ENCODE data around the gene NETO2. TPM values are rescaled to one million over a fixed set of nuclear protein-coding genes. Genes with fewer than 3 reads are reported as not detected.

The NETO2 gene
- polyA plus RNA-seq, 1 donor from 2014 or later = 101 TPM

DNA sequence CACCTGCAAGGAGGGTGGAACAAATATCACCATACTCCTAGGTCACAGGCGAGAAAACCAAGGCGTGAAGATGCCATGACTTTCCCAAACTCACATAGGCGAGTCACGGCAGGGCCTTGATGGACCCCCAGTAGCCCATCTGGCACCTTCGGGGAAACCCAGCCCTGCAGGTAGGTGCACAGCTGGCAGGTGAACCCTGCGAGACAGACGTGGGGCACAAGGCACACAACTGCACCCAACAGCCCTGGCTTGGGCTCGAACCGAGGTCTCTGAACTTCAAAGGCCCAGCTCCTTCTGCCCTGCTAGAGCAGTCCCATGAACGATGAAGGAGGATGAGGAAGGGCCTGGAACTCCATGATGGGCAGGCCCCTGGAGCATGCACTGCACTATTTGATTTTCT, 92.7 kb downstream of the NETO2 start:
- no peak overlapping the region for H2AFZ ChIP-seq (ENCODE audit: low read depth, low read length)
- no peaks in the 10 kb centered on the region for H3K27me3 ChIP-seq (ENCODE audit: insufficient read depth, low read depth, low read length)
- no peaks in the 10 kb centered on the region for H3K9me3 ChIP-seq (ENCODE audit: low read length)
- no peaks in the 10 kb centered on the region for H4K20me1 ChIP-seq (ENCODE audit: insufficient read depth)
- no peaks in the 10 kb centered on the region for H3K9me2 ChIP-seq (ENCODE audit: insufficient read depth, low read length)
- TF ChIP-seq TAF1 (IDR thresholded peaks at IDR 0.05; ENCODE audit: low read depth) (no peak), SMC3 (conservative IDR thresholded peaks at IDR 0.05; ENCODE audit: poor library complexity) (no peak), MXI1 (conservative IDR thresholded peaks at IDR 0.05; ENCODE audit: poor library complexity, severe bottlenecking) (no peak), RAD21 (conservative IDR thresholded peaks at IDR 0.05) (no peak), EP300 (conservative IDR thresholded peaks at IDR 0.05; ENCODE audit: poor library complexity, severe bottlenecking) (no peak), EZH2 (IDR thresholded peaks at IDR 0.05; ENCODE audit: borderline replicate concordance, insufficient read depth, low read length, poor library complexity, severe bottlenecking) (no peak), POLR2AphosphoS5 (IDR thresholded peaks at IDR 0.05) (no peak)
- TF ChIP-seq, protein P1, sequence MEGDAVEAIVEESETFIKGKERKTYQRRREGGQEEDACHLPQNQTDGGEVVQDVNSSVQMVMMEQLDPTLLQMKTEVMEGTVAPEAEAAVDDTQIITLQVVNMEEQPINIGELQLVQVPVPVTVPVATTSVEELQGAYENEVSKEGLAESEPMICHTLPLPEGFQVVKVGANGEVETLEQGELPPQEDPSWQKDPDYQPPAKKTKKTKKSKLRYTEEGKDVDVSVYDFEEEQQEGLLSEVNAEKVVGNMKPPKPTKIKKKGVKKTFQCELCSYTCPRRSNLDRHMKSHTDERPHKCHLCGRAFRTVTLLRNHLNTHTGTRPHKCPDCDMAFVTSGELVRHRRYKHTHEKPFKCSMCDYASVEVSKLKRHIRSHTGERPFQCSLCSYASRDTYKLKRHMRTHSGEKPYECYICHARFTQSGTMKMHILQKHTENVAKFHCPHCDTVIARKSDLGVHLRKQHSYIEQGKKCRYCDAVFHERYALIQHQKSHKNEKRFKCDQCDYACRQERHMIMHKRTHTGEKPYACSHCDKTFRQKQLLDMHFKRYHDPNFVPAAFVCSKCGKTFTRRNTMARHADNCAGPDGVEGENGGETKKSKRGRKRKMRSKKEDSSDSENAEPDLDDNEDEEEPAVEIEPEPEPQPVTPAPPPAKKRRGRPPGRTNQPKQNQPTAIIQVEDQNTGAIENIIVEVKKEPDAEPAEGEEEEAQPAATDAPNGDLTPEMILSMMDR (IDR thresholded peaks at IDR 0.05; ENCODE audit: poor library complexity, severe bottlenecking) = no peak
- TF ChIP-seq, protein P2, sequence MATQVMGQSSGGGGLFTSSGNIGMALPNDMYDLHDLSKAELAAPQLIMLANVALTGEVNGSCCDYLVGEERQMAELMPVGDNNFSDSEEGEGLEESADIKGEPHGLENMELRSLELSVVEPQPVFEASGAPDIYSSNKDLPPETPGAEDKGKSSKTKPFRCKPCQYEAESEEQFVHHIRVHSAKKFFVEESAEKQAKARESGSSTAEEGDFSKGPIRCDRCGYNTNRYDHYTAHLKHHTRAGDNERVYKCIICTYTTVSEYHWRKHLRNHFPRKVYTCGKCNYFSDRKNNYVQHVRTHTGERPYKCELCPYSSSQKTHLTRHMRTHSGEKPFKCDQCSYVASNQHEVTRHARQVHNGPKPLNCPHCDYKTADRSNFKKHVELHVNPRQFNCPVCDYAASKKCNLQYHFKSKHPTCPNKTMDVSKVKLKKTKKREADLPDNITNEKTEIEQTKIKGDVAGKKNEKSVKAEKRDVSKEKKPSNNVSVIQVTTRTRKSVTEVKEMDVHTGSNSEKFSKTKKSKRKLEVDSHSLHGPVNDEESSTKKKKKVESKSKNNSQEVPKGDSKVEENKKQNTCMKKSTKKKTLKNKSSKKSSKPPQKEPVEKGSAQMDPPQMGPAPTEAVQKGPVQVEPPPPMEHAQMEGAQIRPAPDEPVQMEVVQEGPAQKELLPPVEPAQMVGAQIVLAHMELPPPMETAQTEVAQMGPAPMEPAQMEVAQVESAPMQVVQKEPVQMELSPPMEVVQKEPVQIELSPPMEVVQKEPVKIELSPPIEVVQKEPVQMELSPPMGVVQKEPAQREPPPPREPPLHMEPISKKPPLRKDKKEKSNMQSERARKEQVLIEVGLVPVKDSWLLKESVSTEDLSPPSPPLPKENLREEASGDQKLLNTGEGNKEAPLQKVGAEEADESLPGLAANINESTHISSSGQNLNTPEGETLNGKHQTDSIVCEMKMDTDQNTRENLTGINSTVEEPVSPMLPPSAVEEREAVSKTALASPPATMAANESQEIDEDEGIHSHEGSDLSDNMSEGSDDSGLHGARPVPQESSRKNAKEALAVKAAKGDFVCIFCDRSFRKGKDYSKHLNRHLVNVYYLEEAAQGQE (IDR thresholded peaks at IDR 0.05; ENCODE audit: borderline replicate concordance) = no peak
- no peaks in the 10 kb centered on the region for H3K79me2 ChIP-seq (replicated peaks; ENCODE audit: insufficient read depth, low read length)
- no peak overlapping the region for H3K4me3 ChIP-seq (ENCODE audit: low read length)
- H3F3A ChIP-seq (ENCODE audit: insufficient read depth, low read length, poor library complexity, severe bottlenecking) = no peaks in the 10 kb centered on the region
- no peak overlapping the region for H3K27ac ChIP-seq (ENCODE audit: low read length)
- no peak overlapping the region for H3K9ac ChIP-seq (ENCODE audit: low read length)
- H3K4me2 ChIP-seq (ENCODE audit: low read length) = no peak overlapping the region
- H3K36me3 ChIP-seq (ENCODE audit: insufficient read depth, low read length) = no peaks in the 10 kb centered on the region

DNA sequence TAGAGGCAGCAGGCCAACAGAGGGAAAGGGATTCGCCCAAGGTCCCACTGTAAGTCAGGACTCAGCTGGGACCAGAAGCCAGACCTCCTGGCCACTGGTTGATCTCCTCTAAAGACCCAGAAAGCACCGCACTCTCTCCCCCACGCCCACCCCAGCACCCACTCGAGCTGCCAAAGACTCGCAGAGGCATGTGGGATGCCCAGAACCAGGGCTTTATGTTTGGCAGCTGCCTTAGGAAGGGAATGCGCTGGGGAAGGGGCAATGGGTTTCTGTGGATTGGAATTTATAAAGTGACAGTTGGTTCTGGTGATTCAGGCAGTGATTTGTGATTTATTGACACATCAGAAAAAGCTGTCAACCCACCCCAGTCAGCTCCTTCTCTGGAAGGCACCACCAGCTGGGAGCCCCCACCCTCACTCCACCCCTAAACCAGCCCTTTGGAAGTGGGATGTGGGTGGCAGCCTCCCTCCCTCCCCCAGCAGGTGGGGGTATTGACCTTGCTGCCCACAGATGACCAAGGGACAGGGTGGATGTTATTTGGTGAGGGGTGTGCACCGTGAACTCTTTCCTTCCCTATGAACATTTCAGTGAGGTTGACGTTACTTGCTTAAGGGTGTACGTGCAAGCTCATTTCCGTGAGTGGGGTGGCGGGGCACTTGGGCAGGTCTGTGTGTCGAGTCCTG, 93.7 kb downstream of the NETO2 start:
- TF ChIP-seq POLR2AphosphoS5 (IDR thresholded peaks at IDR 0.05) (no peak), TAF1 (IDR thresholded peaks at IDR 0.05; ENCODE audit: low read depth) (no peak)
- Histone ChIP-seq H3K4me2 (ENCODE audit: low read length) (no peak overlapping the region), H3K36me3 (ENCODE audit: insufficient read depth, low read length) (no peaks in the 10 kb centered on the region)

More for the DNA sequence above, 93.7 kb downstream of the NETO2 start:
- H3K4me3 ChIP-seq (ENCODE audit: low read length) = no peak overlapping the region
- H3K9me2 ChIP-seq (ENCODE audit: insufficient read depth, low read length) = no peaks in the 10 kb centered on the region
- no peaks in the 10 kb centered on the region for H3K27me3 ChIP-seq (ENCODE audit: insufficient read depth, low read depth, low read length)
- H3K9ac ChIP-seq (ENCODE audit: low read length) = no peak overlapping the region
- H3K9me3 ChIP-seq (ENCODE audit: low read length) = no peaks in the 10 kb centered on the region
- no peaks in the 10 kb centered on the region for H3F3A ChIP-seq (ENCODE audit: insufficient read depth, low read length, poor library complexity, severe bottlenecking)
- no peak overlapping the region for H2AFZ ChIP-seq (ENCODE audit: low read depth, low read length)
- no peak overlapping the region for H3K27ac ChIP-seq (ENCODE audit: low read length)
- no peaks in the 10 kb centered on the region for H4K20me1 ChIP-seq (ENCODE audit: insufficient read depth)
- H3K79me2 ChIP-seq (replicated peaks; ENCODE audit: insufficient read depth, low read length) = no peaks in the 10 kb centered on the region

Measured in neural cell (in vitro differentiated cells).